Adipocyte (in vitro differentiated cells): ENCODE data around the gene COL15A1.

Source experiments
- DNase-seq: peaks from one replicate; pipeline ENCODE4 v3.0.0-alpha.2; 2015; ENCODE audit warnings: low read depth
- H3K27me3 ChIP-seq: replicated peaks from 2 replicates; pipeline ENCODE4 v1.7.0; 2013; ENCODE audit warnings: mild to moderate bottlenecking, low read length, moderate library complexity; ENCODE audit not compliant: control insufficient read depth, insufficient read depth
- H3K36me3 ChIP-seq: 2 replicates; pipeline ENCODE4 v1.7.0; 2013; ENCODE audit warnings: low read length, mild to moderate bottlenecking, moderate library complexity; ENCODE audit not compliant: control insufficient read depth, insufficient read depth, severe bottlenecking
- H3K4me1 ChIP-seq: 2 replicates; pipeline ENCODE4 v1.7.0; 2013; ENCODE audit warnings: mild to moderate bottlenecking, low read length, moderate library complexity; ENCODE audit not compliant: control insufficient read depth, insufficient read depth
- H3K4me3 ChIP-seq: 2 replicates; pipeline ENCODE4 v1.7.0; 2013; ENCODE audit warnings: mild to moderate bottlenecking, low read length, moderate library complexity
- H3K9ac ChIP-seq: 2 replicates; pipeline ENCODE4 v1.7.0; 2013; ENCODE audit warnings: mild to moderate bottlenecking, low read length, moderate library complexity
- H3K9me3 ChIP-seq: 2 replicates; pipeline ENCODE4 v1.7.0; 2013; ENCODE audit warnings: mild to moderate bottlenecking, low read length, moderate library complexity; ENCODE audit not compliant: control insufficient read depth

Gene COL15A1

DNA sequence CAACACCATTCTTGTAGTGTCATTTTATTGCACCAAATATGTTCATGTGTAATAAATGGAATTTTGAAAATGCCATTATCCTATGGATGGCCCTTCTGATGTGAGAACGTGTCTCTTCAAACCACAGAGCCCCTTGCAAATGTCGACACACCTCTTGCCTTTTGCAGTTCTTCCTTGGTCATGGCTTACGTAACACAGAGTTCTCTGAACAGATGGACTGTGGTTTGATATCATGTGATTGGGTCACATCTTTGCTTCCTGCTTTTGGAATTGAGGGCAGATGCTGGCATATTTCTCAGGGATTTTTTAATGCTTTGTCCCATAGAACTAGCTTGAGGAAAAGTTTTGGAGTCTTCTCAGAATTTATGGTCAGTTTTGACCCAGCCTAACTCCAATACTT is 165.8 kb downstream of the COL15A1 start:
- Histone ChIP-seq H3K9me3 (no peaks in the 10 kb centered on the region), H3K9ac (no peak overlapping the region), H3K36me3 (no peaks in the 10 kb centered on the region), H3K4me1 (peaks cover 49% of the 10 kb centered on the region), H3K27me3 (no peaks in the 10 kb centered on the region), H3K4me3 (no peak overlapping the region)
- peak; percentile 67 for DNase-seq

DNA sequence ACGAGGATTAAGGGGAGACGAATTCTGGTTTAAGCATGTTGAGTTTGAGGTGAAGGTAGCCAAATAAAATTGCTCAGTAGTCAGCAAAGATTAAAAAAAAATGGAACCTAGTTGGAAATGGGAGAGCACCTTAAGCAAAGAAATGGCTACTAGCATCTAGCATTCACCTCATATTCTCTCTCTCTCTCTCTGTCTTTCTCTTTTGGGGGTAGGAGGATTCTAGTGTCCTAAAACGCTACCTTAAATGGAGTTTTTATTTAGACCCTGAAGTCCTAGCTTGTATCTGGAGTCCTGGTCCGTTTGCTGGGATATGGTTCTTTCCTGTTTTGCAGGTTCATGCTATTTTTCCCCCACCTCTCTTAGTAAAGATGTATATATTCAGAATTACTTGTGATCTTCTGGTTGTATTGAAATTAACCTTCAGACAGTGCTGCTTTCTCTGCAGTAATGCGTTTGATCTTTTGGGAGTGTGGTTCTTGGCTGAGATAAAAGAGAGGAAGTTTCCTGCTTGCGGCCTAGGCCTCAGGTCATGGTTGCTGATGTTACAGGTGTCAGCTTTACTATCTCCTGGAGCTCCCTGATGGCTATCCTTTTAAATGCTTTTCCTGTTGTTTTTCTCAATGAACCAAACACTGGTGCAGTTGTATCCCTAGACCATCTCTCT is 169.2 kb downstream of the COL15A1 start:
- H3K9me3 ChIP-seq = no peaks in the 10 kb centered on the region
- DNase-seq = no peak
- peaks cover 37% of the 10 kb centered on the region for H3K4me1 ChIP-seq
- H3K36me3 ChIP-seq = no peaks in the 10 kb centered on the region
- no peak overlapping the region for H3K9ac ChIP-seq
- H3K27me3 ChIP-seq = no peaks in the 10 kb centered on the region
- H3K4me3 ChIP-seq = no peak overlapping the region

- DNase-seq = no peak
- peaks cover 30% of the 10 kb centered on the region for H3K4me1 ChIP-seq
Measured at GRCh38 chr9:99113414-99114048, 169.8 kb downstream of the COL15A1 start.

GRCh38 chr9:99114049-99114440 is 170.3 kb downstream of the COL15A1 start:
- Histone ChIP-seq H3K27me3 (no peaks in the 10 kb centered on the region), H3K9me3 (no peaks in the 10 kb centered on the region), H3K9ac (no peak overlapping the region), H3K4me1 (peaks cover 25% of the 10 kb centered on the region), H3K36me3 (no peaks in the 10 kb centered on the region), H3K4me3 (no peak overlapping the region)
- DNase-seq = no peak

More at GRCh38 chr9:99113414-99114048, 169.8 kb downstream of the COL15A1 start:
- H3K36me3 ChIP-seq = no peaks in the 10 kb centered on the region
- H3K9ac ChIP-seq = no peak overlapping the region
- no peaks in the 10 kb centered on the region for H3K9me3 ChIP-seq
- H3K27me3 ChIP-seq = no peaks in the 10 kb centered on the region
- H3K4me3 ChIP-seq = no peak overlapping the region

- Histone ChIP-seq H3K36me3 (no peaks in the 10 kb centered on the region), H3K9ac (no peak overlapping the region), H3K27me3 (no peaks in the 10 kb centered on the region), H3K4me3 (no peak overlapping the region), H3K4me1 (peaks cover 16% of the 10 kb centered on the region), H3K9me3 (no peaks in the 10 kb centered on the region)
- no peak for DNase-seq
Measured at GRCh38 chr9:99114846-99115500, 171.3 kb downstream of the COL15A1 start.

DNA sequence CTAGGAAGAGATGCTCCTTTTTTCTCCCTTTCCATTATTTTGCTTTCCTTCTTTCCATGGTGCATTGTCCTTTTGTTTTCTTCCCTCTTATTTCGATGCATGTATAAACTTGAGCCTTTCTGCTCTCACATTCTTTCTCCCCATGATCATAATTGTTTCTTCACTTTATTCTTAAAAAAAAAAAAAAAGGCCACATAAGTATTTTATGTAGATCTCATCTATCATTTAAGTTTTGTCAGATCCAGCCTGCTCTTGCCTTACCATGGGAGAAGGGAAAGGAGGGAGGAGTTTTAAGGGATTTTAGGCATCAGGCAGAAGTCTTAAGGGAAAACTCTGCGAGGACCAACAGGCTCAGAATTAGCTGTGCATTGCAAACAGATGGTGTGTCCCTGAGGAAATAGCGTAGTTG is 172.3 kb downstream of the COL15A1 start:
- DNase-seq = no peak
- Histone ChIP-seq H3K9me3 (no peaks in the 10 kb centered on the region), H3K36me3 (no peaks in the 10 kb centered on the region), H3K9ac (no peak overlapping the region), H3K27me3 (no peaks in the 10 kb centered on the region), H3K4me1 (peaks cover 15% of the 10 kb centered on the region), H3K4me3 (no peak overlapping the region)

- DNase-seq = no peak
- H3K4me3 ChIP-seq = no peak overlapping the region
- no peaks in the 10 kb centered on the region for H3K27me3 ChIP-seq
- H3K4me1 ChIP-seq = peaks cover 19% of the 10 kb centered on the region
- H3K9ac ChIP-seq = no peak overlapping the region
- H3K36me3 ChIP-seq = no peaks in the 10 kb centered on the region
- H3K9me3 ChIP-seq = no peaks in the 10 kb centered on the region
Measured at GRCh38 chr9:99118782-99119466, 175.2 kb downstream of the COL15A1 start.

DNA sequence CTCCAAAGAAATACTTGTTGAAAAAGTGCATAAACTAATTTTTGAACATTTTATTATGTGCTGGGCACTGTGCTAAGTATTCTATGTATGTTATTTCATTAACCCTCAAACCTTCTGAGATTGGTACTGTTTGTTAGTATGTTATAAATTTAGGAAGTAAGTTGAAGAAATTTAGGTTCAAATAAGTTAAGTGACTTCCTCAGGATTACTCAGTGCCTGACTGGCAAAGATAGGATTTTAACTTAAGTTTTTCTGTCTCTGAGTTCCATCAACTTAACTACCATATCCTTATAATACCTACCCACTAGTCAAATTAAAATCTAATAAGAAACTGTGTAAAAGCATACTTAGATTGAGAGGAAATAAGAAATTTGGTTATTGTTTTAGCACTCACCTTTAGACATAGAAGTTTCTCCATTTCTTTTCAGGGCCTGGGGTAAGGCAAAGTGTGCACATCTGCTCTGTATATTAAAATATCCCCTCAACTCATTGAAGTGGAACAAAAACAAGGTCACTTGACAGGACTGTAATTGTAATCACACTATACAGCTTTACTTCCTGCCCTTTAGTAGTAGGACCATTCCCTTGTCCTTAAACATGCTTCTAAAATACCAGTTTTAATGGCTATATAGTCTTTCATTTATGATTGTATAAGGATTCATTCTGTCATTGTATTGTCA is 176.4 kb downstream of the COL15A1 start:
- no peaks in the 10 kb centered on the region for H3K27me3 ChIP-seq
- H3K9me3 ChIP-seq = no peaks in the 10 kb centered on the region
- peaks cover 12% of the 10 kb centered on the region for H3K4me1 ChIP-seq
- no peaks in the 10 kb centered on the region for H3K36me3 ChIP-seq
- DNase-seq = no peak
- H3K4me3 ChIP-seq = no peak overlapping the region
- H3K9ac ChIP-seq = no peak overlapping the region
